Measurements from ENCODE around the gene ALX4. TPM values are rescaled to one million over a fixed set of nuclear protein-coding genes. Genes with fewer than 3 reads are reported as not detected.

Gene ALX4
- polyA plus RNA-seq, 3 donors = not detected

GRCh38 chr11:44277196-44278090, 32.5 kb downstream of the ALX4 start:
- Mint-ChIP-seq H3K27ac (no peak overlapping the region), H3K27me3 (ENCODE audit: low read depth in 3 of 3) (peaks cover 0 to 6% (median 2%) of the 10 kb centered on the region in 3 donors)

More at GRCh38 chr11:44277196-44278090, 32.5 kb downstream of the ALX4 start:
- H3K9me3 ChIP-seq (replicated peaks in 1 of 2; ENCODE audit: control insufficient read depth in 1 of 2, insufficient read depth in 1 of 2, low read length in 2 of 2) = peaks cover 0 to 3% of the 10 kb centered on the region in 2 donors
- intact Hi-C loops (cut with micrococcal nuclease) = no loop called here
- H3K27ac ChIP-seq (ENCODE audit: low read depth in 1 of 2, low read length in 2 of 2) = no peak overlapping the region
- H3K9me3 Mint-ChIP-seq = peaks cover 0 to 3% (median 0%) of the 10 kb centered on the region in 7 donors
- H3K36me3 Mint-ChIP-seq = no peaks in the 10 kb centered on the region
- H2AFZ ChIP-seq (ENCODE audit: insufficient read depth, low read depth, low read length, poor library complexity, severe bottlenecking) = no peak overlapping the region
- H3K4me3 Mint-ChIP-seq = no peak overlapping the region
- no peak overlapping the region for H3K4me2 ChIP-seq (replicated peaks; ENCODE audit: extremely low read depth, low read length, poor library complexity, severe bottlenecking)
- no peak for TF ChIP-seq CTCF (IDR thresholded peaks at IDR 0.05)
- DNase-seq = no peak
- H3K4me1 Mint-ChIP-seq = peaks cover 2% of the 10 kb centered on the region
- no peaks in the 10 kb centered on the region for H4K20me1 ChIP-seq (ENCODE audit: insufficient read depth, low read length)
- no peaks in the 10 kb centered on the region for H3K27me3 ChIP-seq (ENCODE audit: control insufficient read depth in 2 of 2, insufficient read depth in 2 of 2, low read length in 2 of 2)
- H3K4me1 ChIP-seq (ENCODE audit: control insufficient read depth in 1 of 2, insufficient read depth in 2 of 2, low read length in 2 of 2) = no peaks in the 10 kb centered on the region
- H3K4me3 ChIP-seq (replicated peaks in 1 of 3; ENCODE audit: low read depth in 2 of 3, low read length in 3 of 3) = no peak overlapping the region
- H3K79me2 ChIP-seq (ENCODE audit: insufficient read depth, low read length) = no peaks in the 10 kb centered on the region
- 95% methylated on average over 18 of the region's 18 CpGs for WGBS (ENCODE audit: insufficient coverage)
- no peak overlapping the region for H3K9ac ChIP-seq (ENCODE audit: insufficient read depth, low read length, poor library complexity, severe bottlenecking)
- H3K36me3 ChIP-seq (replicated peaks in 1 of 2; ENCODE audit: control insufficient read depth in 1 of 2, insufficient read depth in 2 of 2, low read length in 2 of 2) = no peaks in the 10 kb centered on the region

Data from CD14-positive monocyte (primary cell).